T-helper 17 cell (primary cell): ENCODE measurements around the gene CROCC2. TPM values are rescaled to one million over a fixed set of nuclear protein-coding genes. Genes with fewer than 3 reads are reported as not detected.

Experiments
- ATAC-seq: fragments of 150-1000 bp; cut with Tn5 transposase; 2 replicates; pipeline ENCODE4 v1.10.0; 2021; ENCODE audit warnings: mild to moderate bottlenecking, moderate library complexity
- DNase-seq, 3 donors: peaks; one replicate each; pipeline versions ENCODE4 v3.0.0 to v3.0.0-alpha.2; 2020 to 2021
- H3K9me3 ChIP-seq: one replicate; pipeline ENCODE4 v1.7.0; 2013; ENCODE audit warnings: low read length, mild to moderate bottlenecking; ENCODE audit not compliant: control insufficient read depth, poor library complexity, severe bottlenecking
- H3K27ac Mint-ChIP-seq: one replicate; pipeline ENCODE4 v1.8.0; 2022; ENCODE audit warnings: mild to moderate bottlenecking, moderate library complexity, mixed read lengths
- H3K27me3 Mint-ChIP-seq: one replicate; pipeline ENCODE4 v1.8.0; 2022; ENCODE audit warnings: mixed read lengths
- H3K36me3 Mint-ChIP-seq: one replicate; pipeline ENCODE4 v1.8.0; 2022; ENCODE audit warnings: low read depth, mixed read lengths
- H3K4me1 Mint-ChIP-seq: one replicate; pipeline ENCODE4 v1.8.0; 2022; ENCODE audit warnings: mild to moderate bottlenecking, mixed read lengths
- H3K4me3 Mint-ChIP-seq: one replicate; pipeline ENCODE4 v1.8.0; 2022; ENCODE audit warnings: mild to moderate bottlenecking, moderate library complexity, mixed read lengths
- total RNA-seq, 4 donors: library from RNA in 2 of 4; stranded (reverse) in 2 of 4; gene quantifications; one replicate each; pipeline ENCODE4 v1.2.3 and lab custom pipeline; 2022 to 2026

The CROCC2 gene
- total RNA-seq, 2 donors from 2014 or later, result not detected

DNA sequence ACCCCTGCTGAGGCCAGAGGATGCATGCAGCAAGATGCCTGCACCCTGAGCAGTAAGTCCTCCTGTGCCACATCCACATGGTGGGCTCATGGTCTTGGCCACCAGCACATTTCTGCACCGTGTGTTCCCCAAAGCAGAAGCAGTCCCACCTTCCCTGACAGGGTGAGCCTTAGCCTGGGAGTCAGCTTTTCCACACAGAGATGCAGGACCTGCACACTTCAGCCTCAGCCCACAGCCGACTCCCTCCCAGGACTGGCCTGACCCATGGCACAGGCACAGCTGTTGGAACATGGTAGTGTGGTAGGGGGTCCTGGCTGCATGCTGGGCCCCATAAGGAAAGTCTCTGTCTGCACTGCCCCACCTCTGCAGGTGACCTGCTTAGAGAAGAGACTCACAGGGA is 97.2 kb downstream of the CROCC2 start:
- H3K27me3 Mint-ChIP-seq, result peaks cover 11% of the 10 kb centered on the region
- H3K27ac Mint-ChIP-seq, result no peak overlapping the region
- H3K9me3 ChIP-seq, result peaks cover 3% of the 10 kb centered on the region
- DNase-seq (no peak), ATAC-seq (no peak)
- no peak overlapping the region for H3K4me3 Mint-ChIP-seq
- H3K36me3 Mint-ChIP-seq, result peaks cover 7% of the 10 kb centered on the region
- peaks cover 4% of the 10 kb centered on the region for H3K4me1 Mint-ChIP-seq

DNA sequence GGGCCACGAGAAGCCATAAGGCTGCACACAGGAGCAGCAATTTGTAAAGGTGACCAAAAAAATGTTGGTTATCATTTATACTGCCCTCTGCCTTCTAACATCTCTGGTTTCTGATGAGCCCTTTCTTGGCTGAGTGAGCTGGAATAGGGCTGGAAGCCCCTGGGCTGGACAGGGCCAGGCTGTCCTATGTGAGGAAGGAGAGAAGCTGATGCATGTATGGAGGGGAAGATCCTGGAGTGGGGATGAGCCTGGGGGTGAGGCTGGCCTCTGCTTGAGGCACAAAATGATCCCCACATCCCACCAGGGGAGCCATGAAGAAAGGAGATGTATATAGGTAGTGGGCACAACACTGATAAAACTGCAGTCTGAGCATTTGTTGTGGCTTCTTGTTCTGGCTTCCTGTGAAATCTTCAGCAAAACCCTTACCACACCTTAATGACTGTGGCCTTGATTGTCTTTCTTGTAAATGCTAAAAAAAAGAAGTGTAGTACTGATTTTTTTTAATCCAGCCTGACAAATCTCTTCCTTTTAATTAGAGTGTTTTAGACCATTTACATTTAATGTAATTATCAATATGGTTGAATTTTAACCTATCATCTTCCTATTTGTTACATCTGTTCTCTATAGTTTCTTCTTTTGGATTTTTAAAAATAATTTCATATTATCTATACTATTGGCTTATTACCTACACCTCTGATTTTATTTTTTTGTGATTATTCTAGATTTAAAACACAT is 97.9 kb downstream of the CROCC2 start:
- ATAC-seq (no peak), DNase-seq (no peak)
- Mint-ChIP-seq H3K36me3 (peaks cover 7% of the 10 kb centered on the region), H3K4me3 (peak overlapping the region; percentile 1), H3K27me3 (peaks cover 16% of the 10 kb centered on the region), H3K27ac (no peak overlapping the region), H3K4me1 (peaks cover 9% of the 10 kb centered on the region)
- H3K9me3 ChIP-seq, result peaks cover 3% of the 10 kb centered on the region

DNA sequence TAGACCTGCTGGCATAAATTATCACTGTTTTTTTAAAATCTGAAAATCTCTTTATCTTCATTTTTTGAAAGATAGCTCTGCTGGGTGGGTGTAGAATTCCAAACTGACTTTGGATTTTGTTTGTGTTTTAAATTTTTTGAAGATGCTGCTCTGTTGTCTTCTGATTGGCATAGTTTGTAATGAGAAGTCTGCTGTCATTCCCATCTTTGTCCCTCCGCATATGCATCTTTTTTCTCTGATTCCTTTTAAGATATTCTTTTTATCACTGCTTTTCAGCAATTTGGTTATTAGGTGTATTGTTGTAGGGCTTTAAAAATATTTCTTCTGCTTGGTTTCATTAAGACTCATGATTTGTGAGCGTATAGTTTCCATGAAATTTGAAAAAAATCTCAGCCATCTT is 99.4 kb downstream of the CROCC2 start:
- H3K9me3 ChIP-seq, result peaks cover 3% of the 10 kb centered on the region
- Mint-ChIP-seq H3K36me3 (peaks cover 4% of the 10 kb centered on the region), H3K4me1 (peaks cover 17% of the 10 kb centered on the region), H3K4me3 (no peak overlapping the region), H3K27me3 (peaks cover 8% of the 10 kb centered on the region), H3K27ac (no peak overlapping the region)
- ATAC-seq (no peak), DNase-seq (no peak)

DNA sequence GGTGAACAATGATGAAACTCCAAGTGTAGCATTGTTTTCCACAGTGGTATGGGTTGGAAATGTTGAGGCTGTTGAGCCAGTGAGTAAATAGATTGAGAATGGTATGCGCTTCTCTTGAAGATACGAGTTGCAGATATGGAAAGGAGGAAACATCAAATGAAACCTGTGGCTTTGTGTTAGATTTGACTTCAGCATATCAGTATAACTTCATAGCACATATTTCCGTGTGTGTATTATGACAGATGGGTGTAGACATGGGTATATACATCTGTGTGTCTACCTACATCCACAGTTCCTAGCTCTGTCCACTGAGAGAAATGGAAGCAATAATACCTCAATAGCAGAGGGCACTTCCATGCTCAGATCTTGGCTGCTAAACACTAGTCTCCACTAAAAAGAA is 100.3 kb downstream of the CROCC2 start:
- H3K27me3 Mint-ChIP-seq, result peaks cover 8% of the 10 kb centered on the region

DNA sequence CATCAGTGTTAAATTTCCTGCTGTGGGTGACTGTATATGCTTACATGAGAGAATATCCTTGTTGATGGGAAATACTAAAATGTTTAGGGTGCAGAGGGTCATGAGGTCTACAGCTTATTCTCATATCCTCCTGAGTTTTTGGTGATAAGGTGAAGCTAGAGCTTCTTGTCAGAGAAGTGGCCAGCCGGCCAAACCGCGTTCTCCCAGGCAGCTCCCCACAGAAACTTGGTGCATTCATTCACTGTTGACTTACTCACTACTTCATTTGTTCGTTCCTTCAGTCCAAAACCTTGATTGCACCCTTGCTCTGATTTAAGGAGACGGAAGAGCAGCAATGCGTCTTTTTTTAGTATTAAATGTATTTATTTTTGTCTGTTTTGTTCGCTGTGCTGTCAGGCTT is 101.0 kb downstream of the CROCC2 start:
- no peak overlapping the region for H3K27ac Mint-ChIP-seq
- H3K9me3 ChIP-seq, result peaks cover 3% of the 10 kb centered on the region
- H3K36me3 Mint-ChIP-seq, result no peaks in the 10 kb centered on the region
- peaks cover 8% of the 10 kb centered on the region for H3K27me3 Mint-ChIP-seq
- DNase-seq (no peak), ATAC-seq (no peak)
- H3K4me3 Mint-ChIP-seq, result no peak overlapping the region
- H3K4me1 Mint-ChIP-seq, result peaks cover 17% of the 10 kb centered on the region

More for the DNA sequence above, 100.3 kb downstream of the CROCC2 start:
- Mint-ChIP-seq H3K27ac (no peak overlapping the region), H3K36me3 (no peaks in the 10 kb centered on the region), H3K4me3 (no peak overlapping the region), H3K4me1 (peaks cover 17% of the 10 kb centered on the region)
- peaks cover 3% of the 10 kb centered on the region for H3K9me3 ChIP-seq
- ATAC-seq (no peak), DNase-seq (no peak)

DNA sequence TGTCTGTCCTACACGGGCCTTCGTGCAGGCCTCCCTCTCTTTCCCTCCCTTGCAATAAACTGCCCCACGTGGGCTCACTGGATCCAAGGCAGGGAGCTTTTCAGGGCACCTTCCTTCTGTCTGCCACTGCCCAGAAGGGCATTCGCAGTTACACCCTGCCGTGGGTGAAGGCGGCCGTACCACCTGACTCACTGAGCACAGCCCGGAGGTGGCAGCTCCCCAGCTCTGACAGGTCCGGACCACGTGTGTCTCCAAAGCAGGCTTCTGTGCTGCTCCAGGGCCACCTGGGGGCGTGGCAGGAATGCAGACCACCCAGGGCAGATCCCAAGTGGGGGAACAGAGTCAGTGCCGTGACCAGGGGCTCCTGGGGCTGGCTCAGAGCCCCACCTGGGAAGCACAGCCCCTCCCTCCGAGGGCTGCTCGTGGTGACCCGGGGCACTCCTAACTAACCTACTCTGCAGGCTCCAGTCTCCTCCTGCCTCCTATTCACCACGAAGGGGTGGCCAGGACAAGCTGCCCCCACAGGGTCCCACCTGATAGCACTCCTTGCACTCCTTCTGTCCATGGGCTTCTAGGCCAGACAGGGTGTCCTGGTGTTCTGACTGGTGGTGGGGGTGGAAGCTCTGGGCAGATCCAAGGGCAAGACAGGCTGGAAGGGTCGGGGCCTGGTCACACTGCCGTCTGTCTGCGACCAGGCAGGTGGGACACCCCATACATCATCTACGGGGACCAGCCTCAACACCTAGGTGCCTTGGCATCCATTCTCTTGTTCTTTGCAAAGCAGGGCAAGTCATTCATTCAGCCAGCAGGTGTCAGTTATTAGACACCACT is 102.0 kb downstream of the CROCC2 start:
- DNase-seq, result no peak
- H3K4me1 Mint-ChIP-seq, result peaks cover 17% of the 10 kb centered on the region
- no peak for ATAC-seq

DNA sequence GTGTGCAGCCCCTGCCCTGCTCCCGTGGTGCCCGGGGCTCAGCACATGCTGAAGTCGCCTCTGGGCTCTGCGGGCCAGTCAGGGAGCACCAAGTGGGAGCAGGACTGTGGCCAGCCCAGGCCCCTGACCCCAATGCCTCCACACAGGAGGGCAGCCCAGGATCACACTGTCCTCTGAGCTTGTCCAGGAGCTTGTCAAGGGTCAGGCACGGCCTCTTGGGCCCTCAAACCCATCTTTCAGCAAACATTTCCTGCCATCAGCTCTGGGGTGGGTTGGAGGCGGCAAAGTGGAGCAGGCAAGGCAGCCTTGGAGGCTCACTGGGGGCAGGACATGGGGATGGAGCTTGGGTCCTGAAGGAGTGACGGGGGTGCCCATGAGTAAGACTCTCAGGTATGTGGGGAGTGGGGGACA is 102.6 kb downstream of the CROCC2 start:
- Mint-ChIP-seq H3K27me3 (peaks cover 8% of the 10 kb centered on the region), H3K4me1 (peaks cover 17% of the 10 kb centered on the region), H3K27ac (peak overlapping the region; percentile 88), H3K36me3 (no peaks in the 10 kb centered on the region), H3K4me3 (peak overlapping the region; percentile 68)
- DNase-seq (no peak), ATAC-seq (no peak)
- H3K9me3 ChIP-seq, result peaks cover 3% of the 10 kb centered on the region

More for the DNA sequence above, 102.0 kb downstream of the CROCC2 start:
- H3K4me3 Mint-ChIP-seq, result no peak overlapping the region
- peak overlapping the region; percentile 88 for H3K27ac Mint-ChIP-seq
- peaks cover 8% of the 10 kb centered on the region for H3K27me3 Mint-ChIP-seq
- peaks cover 3% of the 10 kb centered on the region for H3K9me3 ChIP-seq
- no peaks in the 10 kb centered on the region for H3K36me3 Mint-ChIP-seq

DNA sequence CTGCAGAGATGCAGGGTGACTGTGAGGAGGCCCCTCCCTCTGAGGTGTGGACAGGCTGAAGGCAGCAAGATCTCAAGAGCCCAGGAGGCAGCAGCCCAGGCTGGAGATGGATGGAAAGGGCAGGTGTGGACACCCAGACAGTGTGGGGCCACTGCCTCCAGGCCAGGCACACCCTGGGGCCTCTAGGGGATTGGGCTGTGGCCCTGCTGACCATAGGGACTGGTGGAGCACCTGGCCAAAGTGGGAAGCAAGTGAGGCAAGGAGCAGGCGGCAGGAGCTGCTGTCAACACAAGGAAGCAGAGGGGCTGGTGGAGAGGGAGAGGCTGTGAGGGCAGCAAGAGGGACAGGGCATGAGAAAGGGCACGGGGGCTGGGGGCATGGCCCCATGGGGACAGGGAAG is 103.1 kb downstream of the CROCC2 start:
- H3K4me1 Mint-ChIP-seq, result peaks cover 17% of the 10 kb centered on the region

DNA sequence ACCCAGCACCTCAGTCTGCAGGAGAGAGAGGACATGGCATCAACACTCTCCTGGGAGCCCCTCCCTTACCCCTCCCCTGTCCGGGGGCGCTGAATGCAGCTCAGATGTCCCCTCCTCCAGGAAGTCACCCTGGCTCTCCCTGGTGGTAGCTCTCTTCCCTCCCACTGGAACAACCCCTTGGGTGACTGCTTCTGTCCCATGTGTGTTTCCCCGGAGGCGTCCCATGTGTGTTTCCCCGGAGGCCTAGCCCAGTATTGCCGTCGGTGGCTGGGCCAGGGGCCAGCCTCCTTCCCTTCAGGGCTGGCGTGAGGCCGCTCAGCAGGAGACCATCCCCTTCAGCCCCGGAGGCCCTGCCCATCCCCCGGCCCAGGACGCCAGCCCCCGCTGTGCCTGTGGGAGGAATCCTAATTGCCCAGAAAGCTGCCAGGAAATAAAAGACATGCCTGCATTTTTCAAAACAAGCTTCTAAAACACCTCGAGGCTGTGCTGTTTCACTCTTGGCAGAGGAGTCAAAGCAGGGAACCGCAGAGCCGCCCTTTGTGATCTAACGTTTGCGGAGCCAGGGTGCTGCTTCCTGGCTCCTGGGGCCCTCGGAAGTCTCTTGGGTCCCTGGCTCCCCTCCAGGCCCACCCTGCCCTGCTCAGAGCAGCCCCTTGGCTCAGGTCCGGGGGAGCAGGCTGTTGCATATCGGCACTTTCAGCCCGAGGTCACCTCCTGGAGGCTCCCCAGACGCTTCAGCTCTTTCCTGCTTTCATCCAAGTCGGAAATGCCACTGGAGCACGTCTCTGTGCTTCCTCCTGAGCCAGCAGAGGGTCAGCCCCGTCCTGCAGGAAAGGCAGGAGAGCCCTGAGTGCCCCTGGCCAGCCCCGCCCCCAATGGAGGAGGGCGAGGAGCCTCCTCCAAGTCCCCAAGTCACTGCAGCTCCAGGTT is 103.7 kb downstream of the CROCC2 start:
- H3K36me3 Mint-ChIP-seq, result no peaks in the 10 kb centered on the region
- H3K4me1 Mint-ChIP-seq, result peaks cover 17% of the 10 kb centered on the region
- DNase-seq, result peak in 1 of 3 donors; percentile 9
- H3K9me3 ChIP-seq, result peaks cover 3% of the 10 kb centered on the region
- H3K27me3 Mint-ChIP-seq, result peaks cover 8% of the 10 kb centered on the region
- H3K4me3 Mint-ChIP-seq, result peak overlapping the region; percentile 68
- peak overlapping the region; percentile 88 for H3K27ac Mint-ChIP-seq
- peak; percentile 79 for ATAC-seq

More for the DNA sequence above, 103.1 kb downstream of the CROCC2 start:
- peaks cover 3% of the 10 kb centered on the region for H3K9me3 ChIP-seq
- no peak for ATAC-seq
- no peak for DNase-seq
- Mint-ChIP-seq H3K4me3 (peak overlapping the region; percentile 68), H3K27me3 (peaks cover 8% of the 10 kb centered on the region), H3K36me3 (no peaks in the 10 kb centered on the region), H3K27ac (peak overlapping the region; percentile 88)

DNA sequence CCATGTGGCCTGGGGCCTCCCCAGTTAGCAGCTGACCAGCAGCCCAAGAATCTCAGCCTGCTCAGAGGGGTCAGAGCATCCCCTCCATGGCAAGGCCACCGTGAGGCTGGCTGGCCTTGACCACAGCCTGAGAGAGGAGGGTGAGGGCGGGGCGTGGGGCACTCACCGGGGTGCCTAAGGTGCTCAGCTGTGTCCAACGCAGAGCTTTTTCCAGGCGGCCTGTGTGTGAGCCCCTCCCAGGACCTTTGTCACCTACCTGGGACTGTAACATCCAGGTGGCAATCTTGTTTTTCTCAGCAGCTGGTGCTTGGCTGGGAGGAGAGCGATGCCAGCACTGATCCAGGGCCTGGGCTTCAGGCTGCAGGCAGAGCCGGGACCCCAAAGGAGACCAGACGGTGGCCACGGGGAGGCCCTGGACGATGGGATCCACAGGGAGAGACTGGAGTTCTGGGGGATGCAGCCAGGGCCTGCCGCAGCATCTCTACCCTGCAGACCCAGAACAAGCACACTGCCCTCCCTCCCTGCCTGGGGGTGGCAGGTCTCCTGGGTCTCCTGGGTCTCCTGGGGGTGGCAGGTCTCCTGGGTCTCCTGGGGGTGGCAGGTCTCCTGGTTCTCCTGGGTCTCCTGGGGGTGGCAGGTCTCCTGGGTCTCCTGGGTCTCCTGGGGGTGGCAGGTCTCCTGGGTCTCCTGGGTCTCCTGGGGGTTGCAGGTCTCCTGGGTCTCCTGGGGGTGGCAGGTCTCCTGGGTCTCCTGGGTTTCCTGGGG is 104.6 kb downstream of the CROCC2 start:
- H3K36me3 Mint-ChIP-seq, result no peaks in the 10 kb centered on the region
- peak overlapping the region; percentile 88 for H3K27ac Mint-ChIP-seq
- peak in 2 of 3 donors; percentile 2 to 8 for DNase-seq
- peak overlapping the region; percentile 68 for H3K4me3 Mint-ChIP-seq
- H3K4me1 Mint-ChIP-seq, result peaks cover 17% of the 10 kb centered on the region
- peaks cover 8% of the 10 kb centered on the region for H3K27me3 Mint-ChIP-seq
- peaks cover under 1% of the 10 kb centered on the region for H3K9me3 ChIP-seq
- ATAC-seq, result peak; percentile 10

DNA sequence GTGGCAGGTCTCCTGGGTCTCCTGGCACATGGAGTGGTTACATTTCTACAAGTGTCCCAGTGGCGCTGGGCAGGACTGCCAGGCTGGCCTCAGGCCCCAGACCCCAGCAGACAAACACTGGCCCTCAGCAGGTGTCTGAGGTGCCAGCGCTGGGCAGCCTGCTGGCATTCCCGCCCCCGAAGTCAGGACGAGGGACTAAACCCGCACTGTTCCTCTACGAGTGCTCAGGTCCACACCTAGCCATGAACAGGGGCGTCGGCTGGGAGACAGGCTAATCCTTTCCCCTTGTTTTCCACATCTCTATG is 105.1 kb downstream of the CROCC2 start:
- ATAC-seq (no peak), DNase-seq (no peak)
- Mint-ChIP-seq H3K27ac (no peak overlapping the region), H3K4me1 (peaks cover 17% of the 10 kb centered on the region), H3K36me3 (no peaks in the 10 kb centered on the region), H3K4me3 (no peak overlapping the region), H3K27me3 (peaks cover 8% of the 10 kb centered on the region)
- H3K9me3 ChIP-seq, result no peaks in the 10 kb centered on the region

DNA sequence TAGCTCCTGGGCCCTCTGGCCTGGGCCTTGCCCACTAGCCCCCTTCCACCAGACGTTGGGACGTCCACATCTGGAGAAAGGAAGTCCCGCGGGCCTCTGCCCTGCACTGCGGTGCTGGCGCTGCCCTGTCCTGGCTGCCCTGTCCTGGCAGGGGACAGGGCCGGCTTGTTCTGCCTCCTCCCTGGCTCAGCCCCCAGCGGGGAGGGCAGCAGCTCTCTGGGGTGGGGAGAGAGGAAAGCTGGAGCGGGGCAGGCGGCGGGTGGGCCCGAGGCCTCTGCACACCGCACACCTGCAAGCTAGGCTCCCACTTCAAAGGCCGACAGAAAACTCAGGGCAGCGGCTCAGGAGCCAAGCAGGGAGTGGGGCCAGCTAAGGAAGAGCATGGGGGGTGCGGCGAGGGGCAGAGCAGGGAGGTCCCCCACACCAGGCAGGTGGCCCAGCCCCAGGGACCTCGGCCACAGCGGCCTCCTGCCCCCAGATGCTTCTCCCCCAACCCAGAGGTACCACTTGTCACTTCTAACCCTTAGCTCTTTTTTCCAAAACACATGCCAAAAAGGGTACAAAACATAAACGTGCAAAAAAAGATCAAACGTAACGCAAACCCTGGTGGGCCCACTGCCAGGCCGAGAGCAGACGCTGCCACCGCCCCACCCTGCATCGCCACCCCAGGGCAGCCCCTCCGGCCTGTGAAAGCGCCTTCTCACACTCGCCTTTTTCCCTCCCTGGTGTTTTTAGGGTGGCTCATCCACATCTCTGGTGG is 105.8 kb downstream of the CROCC2 start:
- H3K4me3 Mint-ChIP-seq, result no peak overlapping the region
- no peaks in the 10 kb centered on the region for H3K36me3 Mint-ChIP-seq
- ATAC-seq, result no peak

More for the DNA sequence above, 105.8 kb downstream of the CROCC2 start:
- peaks cover 17% of the 10 kb centered on the region for H3K4me1 Mint-ChIP-seq
- H3K9me3 ChIP-seq, result no peaks in the 10 kb centered on the region
- peaks cover 8% of the 10 kb centered on the region for H3K27me3 Mint-ChIP-seq
- H3K27ac Mint-ChIP-seq, result no peak overlapping the region
- DNase-seq, result peak in 2 of 3 donors; percentile 2 to 8
